Skeletal muscle satellite cell (primary cell): ENCODE data around the gene NGEF.
"Not testable (repeated sequence)": the region's sequence is repeated elsewhere in the genome, so short reads cannot be mapped to it uniquely, and the experiment has no call there.

ENCODE experiments used
- H3K27me3 ChIP-seq: 2 replicates; pipeline ENCODE4 v1.7.0; 2013; ENCODE audit warnings: low read length; ENCODE audit not compliant: control insufficient read depth, insufficient read depth
- H3K36me3 ChIP-seq: 2 replicates; pipeline ENCODE4 v1.7.0; 2013; ENCODE audit warnings: mild to moderate bottlenecking, control low read depth, low read length; ENCODE audit not compliant: insufficient read depth
- H3K4me1 ChIP-seq: 2 replicates; pipeline ENCODE4 v1.7.0; 2013; ENCODE audit warnings: low read length; ENCODE audit not compliant: control insufficient read depth, insufficient read depth
- H3K4me2 ChIP-seq: 2 replicates; pipeline ENCODE4 v1.7.0; 2013; ENCODE audit warnings: mild to moderate bottlenecking, low read length
- H3K4me3 ChIP-seq: 2 replicates; pipeline ENCODE4 v1.7.0; 2013; ENCODE audit warnings: low read length
- H3K9ac ChIP-seq: 2 replicates; pipeline ENCODE4 v1.7.0; 2013; ENCODE audit warnings: mild to moderate bottlenecking, low read depth, low read length, moderate library complexity
- H3K9me3 ChIP-seq: replicated peaks from 2 replicates; pipeline ENCODE4 v1.7.0; 2013; ENCODE audit warnings: mild to moderate bottlenecking, control low read depth, low read length

NGEF gene

GRCh38 chr2:232863996-232864395, 149.1 kb downstream of the NGEF start:
- peaks cover 6% of the 10 kb centered on the region for H3K4me1 ChIP-seq
- no peak overlapping the region for H3K9ac ChIP-seq
- no peak overlapping the region for H3K4me2 ChIP-seq
- H3K27me3 ChIP-seq: no peaks in the 10 kb centered on the region
- H3K36me3 ChIP-seq: peaks cover 20% of the 10 kb centered on the region
- H3K4me3 ChIP-seq: no peak overlapping the region
- H3K9me3 ChIP-seq: no peaks in the 10 kb centered on the region

GRCh38 chr2:232861353-232861752, 151.7 kb downstream of the NGEF start:
- Histone ChIP-seq H3K4me3 (no peak overlapping the region), H3K36me3 (peaks cover 42% of the 10 kb centered on the region), H3K4me2 (no peak overlapping the region), H3K4me1 (peaks cover 15% of the 10 kb centered on the region), H3K9me3 (no peaks in the 10 kb centered on the region), H3K27me3 (no peaks in the 10 kb centered on the region), H3K9ac (no peak overlapping the region)

- Histone ChIP-seq H3K9me3 (no peaks in the 10 kb centered on the region), H3K27me3 (no peaks in the 10 kb centered on the region), H3K4me2 (no peak overlapping the region), H3K36me3 (peaks cover 46% of the 10 kb centered on the region), H3K9ac (no peak overlapping the region), H3K4me1 (peaks cover 21% of the 10 kb centered on the region), H3K4me3 (no peak overlapping the region)
Observed at GRCh38 chr2:232860593-232861241, 152.3 kb downstream of the NGEF start.

GRCh38 chr2:232859385-232859916, 153.6 kb downstream of the NGEF start:
- peaks cover 50% of the 10 kb centered on the region for H3K36me3 ChIP-seq
- no peak overlapping the region for H3K9ac ChIP-seq
- H3K27me3 ChIP-seq: no peaks in the 10 kb centered on the region
- H3K4me3 ChIP-seq: no peak overlapping the region
- H3K9me3 ChIP-seq: no peaks in the 10 kb centered on the region
- H3K4me2 ChIP-seq: no peak overlapping the region
- peaks cover 32% of the 10 kb centered on the region for H3K4me1 ChIP-seq

- no peak overlapping the region for H3K9ac ChIP-seq
- peaks cover 50% of the 10 kb centered on the region for H3K36me3 ChIP-seq
Observed at GRCh38 chr2:232857158-232857563, 155.9 kb downstream of the NGEF start.

GRCh38 chr2:232854082-232854481, 159.0 kb downstream of the NGEF start:
- peaks cover 55% of the 10 kb centered on the region for H3K36me3 ChIP-seq

More at GRCh38 chr2:232857158-232857563, 155.9 kb downstream of the NGEF start:
- Histone ChIP-seq H3K4me1 (peaks cover 45% of the 10 kb centered on the region), H3K9me3 (no peaks in the 10 kb centered on the region), H3K27me3 (no peaks in the 10 kb centered on the region), H3K4me2 (no peak overlapping the region), H3K4me3 (no peak overlapping the region)

GRCh38 chr2:232852676-232853075, 160.4 kb downstream of the NGEF start:
- Histone ChIP-seq H3K36me3 (peaks cover 48% of the 10 kb centered on the region), H3K4me1 (peaks cover 43% of the 10 kb centered on the region), H3K9ac (no peak overlapping the region), H3K27me3 (no peaks in the 10 kb centered on the region), H3K4me3 (no peak overlapping the region), H3K9me3 (no peaks in the 10 kb centered on the region), H3K4me2 (no peak overlapping the region)

More at GRCh38 chr2:232854082-232854481, 159.0 kb downstream of the NGEF start:
- peak overlapping the region; percentile 5 for H3K9ac ChIP-seq
- peaks cover 43% of the 10 kb centered on the region for H3K4me1 ChIP-seq
- H3K9me3 ChIP-seq: no peaks in the 10 kb centered on the region
- H3K4me2 ChIP-seq: peak overlapping the region; percentile 26
- no peak overlapping the region for H3K4me3 ChIP-seq
- H3K27me3 ChIP-seq: no peaks in the 10 kb centered on the region

- peaks cover 41% of the 10 kb centered on the region for H3K4me1 ChIP-seq
- peaks cover 46% of the 10 kb centered on the region for H3K36me3 ChIP-seq
- not testable (repeated sequence) for H3K9ac ChIP-seq
Observed at GRCh38 chr2:232852081-232852480, 161.0 kb downstream of the NGEF start.

GRCh38 chr2:232850039-232850438, 163.0 kb downstream of the NGEF start:
- H3K9ac ChIP-seq: no peak overlapping the region
- H3K9me3 ChIP-seq: no peaks in the 10 kb centered on the region
- peaks cover 52% of the 10 kb centered on the region for H3K36me3 ChIP-seq
- H3K4me2 ChIP-seq: no peak overlapping the region
- H3K27me3 ChIP-seq: no peaks in the 10 kb centered on the region
- H3K4me3 ChIP-seq: no peak overlapping the region
- peaks cover 22% of the 10 kb centered on the region for H3K4me1 ChIP-seq

More at GRCh38 chr2:232852081-232852480, 161.0 kb downstream of the NGEF start:
- H3K27me3 ChIP-seq, H3K4me3 ChIP-seq, H3K9me3 ChIP-seq, H3K4me2 ChIP-seq: not testable (repeated sequence)

- Histone ChIP-seq H3K9me3 (no peaks in the 10 kb centered on the region), H3K4me1 (no peaks in the 10 kb centered on the region), H3K27me3 (no peaks in the 10 kb centered on the region), H3K36me3 (peaks cover 66% of the 10 kb centered on the region), H3K9ac (no peak overlapping the region), H3K4me3 (no peak overlapping the region), H3K4me2 (no peak overlapping the region)
Observed at GRCh38 chr2:232846055-232846454, 167.0 kb downstream of the NGEF start.

GRCh38 chr2:232843834-232844233, 169.2 kb downstream of the NGEF start:
- Histone ChIP-seq H3K36me3 (peaks cover 68% of the 10 kb centered on the region), H3K27me3 (no peaks in the 10 kb centered on the region), H3K9ac (no peak overlapping the region), H3K9me3 (no peaks in the 10 kb centered on the region), H3K4me3 (no peak overlapping the region), H3K4me1 (peaks cover under 1% of the 10 kb centered on the region), H3K4me2 (no peak overlapping the region)

- no peak overlapping the region for H3K9ac ChIP-seq
- no peaks in the 10 kb centered on the region for H3K27me3 ChIP-seq
- H3K9me3 ChIP-seq: no peaks in the 10 kb centered on the region
- H3K4me2 ChIP-seq: no peak overlapping the region
- no peak overlapping the region for H3K4me3 ChIP-seq
- peaks cover 9% of the 10 kb centered on the region for H3K4me1 ChIP-seq
- peaks cover 66% of the 10 kb centered on the region for H3K36me3 ChIP-seq
Observed at GRCh38 chr2:232842689-232843088, 170.4 kb downstream of the NGEF start.
